GM23338 (cell line): ENCODE data around the gene CCNB2. TPM values are rescaled to one million over a fixed set of nuclear protein-coding genes. Genes with fewer than 3 reads are reported as not detected.

ENCODE experiments used
- ATAC-seq: fragments of 200-7000 bp; cut with Tn5 transposase; 3 replicates; pipeline ENCODE4 v1.9.1; 2020
- DNase-seq: peaks from one replicate; pipeline ENCODE4 v3.0.0-alpha.2; 2015; ENCODE audit warnings: low spot score
- H2AFZ ChIP-seq: fragments of 200-600 bp; sonication (generic); 2 replicates; pipeline ENCODE4 v1.8.0; 2016; ENCODE audit warnings: antibody characterized with exemption, mild to moderate bottlenecking, moderate library complexity
- H3F3A ChIP-seq: fragments of 200-600 bp; sonication (generic); replicated peaks from 2 replicates; pipeline ENCODE4 v1.8.0; 2017; ENCODE audit warnings: antibody characterized with exemption, mixed run types, low read depth
- H3K27ac ChIP-seq: fragments of 200-600 bp; sonication (generic); 2 replicates; pipeline ENCODE4 v1.6.1; 2016; ENCODE audit warnings: low read depth
- H3K27me3 ChIP-seq: fragments of 200-600 bp; sonication (generic); 2 replicates; pipeline ENCODE4 v1.8.0; 2016; ENCODE audit warnings: mild to moderate bottlenecking, mixed run types, moderate library complexity; ENCODE audit not compliant: insufficient read depth
- H3K36me3 ChIP-seq: fragments of 200-600 bp; sonication (generic); 2 replicates; pipeline ENCODE4 v1.8.0; 2016; ENCODE audit warnings: mild to moderate bottlenecking; ENCODE audit not compliant: insufficient read depth
- H3K4me1 ChIP-seq: fragments of 200-600 bp; sonication (generic); 2 replicates; pipeline ENCODE4 v1.8.0; 2016; ENCODE audit warnings: mild to moderate bottlenecking, moderate library complexity; ENCODE audit not compliant: insufficient read depth
- H3K4me2 ChIP-seq: fragments of 200-600 bp; sonication (generic); 2 replicates; pipeline ENCODE4 v1.7.1; 2017; ENCODE audit warnings: mixed run types
- H3K4me3 ChIP-seq: fragments of 200-600 bp; sonication (generic); 2 replicates; pipeline ENCODE4 v1.6.1; 2016; ENCODE audit warnings: mixed run types
- H3K79me2 ChIP-seq: fragments of 200-600 bp; sonication (generic); replicated peaks from 2 replicates; pipeline ENCODE4 v1.8.0; 2017; ENCODE audit warnings: mild to moderate bottlenecking; ENCODE audit not compliant: insufficient read depth
- H3K9me2 ChIP-seq: fragments of 200-600 bp; sonication (generic); 2 replicates; pipeline ENCODE4 v1.8.0; 2017; ENCODE audit not compliant: insufficient read depth
- H4K20me1 ChIP-seq: fragments of 200-600 bp; sonication (generic); replicated peaks from 2 replicates; pipeline ENCODE4 v1.8.0; 2017; ENCODE audit warnings: mild to moderate bottlenecking; ENCODE audit not compliant: insufficient read depth
- H3K27ac Mint-ChIP-seq: 2 replicates; pipeline ENCODE4 v1.8.0; 2020; ENCODE audit warnings: inconsistent platforms, mild to moderate bottlenecking, moderate library complexity, mixed read lengths
- H3K27me3 Mint-ChIP-seq: 3 replicates; pipeline ENCODE4 v1.8.0; 2022; ENCODE audit warnings: low read depth, mild to moderate bottlenecking, moderate library complexity, mixed read lengths, inconsistent platforms; ENCODE audit not compliant: insufficient read depth, poor library complexity
- H3K36me3 Mint-ChIP-seq: 3 replicates; pipeline ENCODE4 v1.8.0; 2021; ENCODE audit warnings: low read depth, mild to moderate bottlenecking, inconsistent platforms, moderate library complexity, mixed read lengths
- H3K4me1 Mint-ChIP-seq: 3 replicates; pipeline ENCODE4 v1.8.0; 2020; ENCODE audit warnings: mild to moderate bottlenecking, inconsistent platforms, mixed read lengths
- H3K4me3 Mint-ChIP-seq: 3 replicates; pipeline ENCODE4 v1.8.0; 2021; ENCODE audit warnings: moderate library complexity, mild to moderate bottlenecking, inconsistent platforms, mixed read lengths
- H3K9me3 Mint-ChIP-seq: 3 replicates; pipeline ENCODE4 v1.8.0; 2020; ENCODE audit warnings: moderate library complexity, mild to moderate bottlenecking, inconsistent platforms, mixed read lengths
- CTCF ChIP-seq, 2 experiments: fragments of 200-600 bp in 1 of 2; sonication (generic) in 1 of 2; conservative IDR thresholded peaks; 2 replicates each; pipeline versions ENCODE4 v1.5.1 to v1.6.1; 2016 to 2017; ENCODE audit warnings: antibody characterized with exemption in 2 of 2, low read depth in 2 of 2, mild to moderate bottlenecking in 2 of 2, moderate library complexity in 1 of 2
- ETS1 ChIP-seq: IDR thresholded peaks from 2 replicates; pipeline ENCODE4 v1.6.1; 2016; ENCODE audit warnings: antibody characterized with exemption
- EZH2 ChIP-seq: fragments of 200-600 bp; sonication (generic); IDR thresholded peaks from one replicate; pipeline ENCODE4 v1.8.0; 2017; ENCODE audit warnings: antibody characterized with exemption, mild to moderate bottlenecking, low read depth; ENCODE audit not compliant: unreplicated experiment
- EZH2phosphoT487 ChIP-seq: fragments of 200-600 bp; sonication (generic); IDR thresholded peaks from one replicate; pipeline ENCODE4 v1.8.1; 2018; ENCODE audit warnings: antibody characterized with exemption; ENCODE audit not compliant: unreplicated experiment
- NANOG ChIP-seq: IDR thresholded peaks from 2 replicates; pipeline ENCODE4 v1.6.1; 2016; ENCODE audit warnings: antibody characterized with exemption, borderline replicate concordance
- REST ChIP-seq: IDR thresholded peaks from one replicate; pipeline ENCODE4 v1.6.1; 2018; ENCODE audit warnings: antibody characterized with exemption; ENCODE audit not compliant: unreplicated experiment
- STAT1 ChIP-seq: IDR thresholded peaks from one replicate; pipeline ENCODE4 v1.6.1; 2016; ENCODE audit warnings: antibody characterized with exemption; ENCODE audit not compliant: unreplicated experiment
- ZNF114 ChIP-seq: fragments of 250-450 bp; sonication (Bioruptor Pico); IDR thresholded peaks from 2 replicates; pipeline ENCODE4 v1.5.0; 2020; ENCODE audit warnings: mild to moderate bottlenecking, moderate library complexity
- ZNF462 ChIP-seq: fragments of 250-450 bp; sonication (Bioruptor Pico); IDR thresholded peaks from 2 replicates; pipeline ENCODE4 v1.5.0; 2020; ENCODE audit warnings: mild to moderate bottlenecking, moderate library complexity
- polyA plus RNA-seq: library from polyadenylated mRNA; unstranded; fragments of >200 nt; fragmentation: Nextera tagmentation; extraction: Ambion mirVana; gene quantifications from 2 replicates; pipeline ENCODE4 v1.2.1, GENCODE V29; 2016
- total RNA-seq: library from RNA; depleted of rRNA; stranded (reverse); fragments of >200 nt; shearing (Covaris generic); gene quantifications from 2 replicates; pipeline ENCODE4 v1.2.3, GENCODE V29; 2014

The CCNB2 gene
- total and polyA plus RNA-seq, 2 experiments from 2014 or later, result 81.8 to 108 TPM

GRCh38 chr15:59116771-59117170 lies 11.8 kb downstream of the CCNB2 start:
- TF ChIP-seq CTCF (conservative IDR thresholded peaks at IDR 0.05; ENCODE audit: low read depth in 2 of 2), result no peak
- TF ChIP-seq ZNF114, result no peak
- TF ChIP-seq EZH2phosphoT487, result no peak
- TF ChIP-seq STAT1, result no peak
- TF ChIP-seq REST, result no peak
- TF ChIP-seq ZNF462 (CRISPR knock-in tag), result no peak
- no peak for TF ChIP-seq NANOG
- no peak for TF ChIP-seq EZH2
- TF ChIP-seq ETS1, result no peak
- Mint-ChIP-seq H3K4me1 (no peaks in the 10 kb centered on the region), H3K27me3 (no peaks in the 10 kb centered on the region), H3K36me3 (peaks cover 77% of the 10 kb centered on the region), H3K27ac (no peak overlapping the region), H3K4me3 (no peak overlapping the region), H3K9me3 (no peaks in the 10 kb centered on the region; the same call in 2 of the 3 replicates)
- Histone ChIP-seq H2AFZ (no peak overlapping the region), H3F3A (0 out of 2 replicates have a peak, but pooled peaks cover 3% of the 10 kb centered on the region), H3K27me3 (no peaks in the 10 kb centered on the region), H3K4me2 (no peak overlapping the region), H3K79me2 (peaks cover 3% of the 10 kb centered on the region; the same call in 1 of the 2 replicates), H3K4me3 (no peak overlapping the region), H3K27ac (no peak overlapping the region), H4K20me1 (peaks cover 20% of the 10 kb centered on the region; the same call in 1 of the 2 replicates), H3K4me1 (no peaks in the 10 kb centered on the region), H3K36me3 (peaks cover 65% of the 10 kb centered on the region), H3K9me2 (no peaks in the 10 kb centered on the region)
- DNase-seq, result no peak
- no peak for ATAC-seq
